Bronchial epithelial cell (primary cell): ENCODE data around the gene DEFB114. TPM values are rescaled to one million over a fixed set of nuclear protein-coding genes. Genes with fewer than 3 reads are reported as not detected.

Source experiments
- DNase-seq: peaks from one replicate; pipeline ENCODE4 v3.0.0-alpha.2; 2010; ENCODE audit warnings: low read depth
- FAIRE-seq: peaks from 2 replicates; lab custom pipeline; 2011; peaks lifted over from hg19 to GRCh38; lab: Jason Lieb, UNC
- H3K27me3 ChIP-seq: 2 replicates; pipeline ENCODE4 v1.5.1; 2011; ENCODE audit warnings: low read length; ENCODE audit not compliant: control insufficient read depth, insufficient read depth
- H3K36me3 ChIP-seq: 2 replicates; pipeline ENCODE4 v1.5.1; 2011; ENCODE audit warnings: low read length; ENCODE audit not compliant: control insufficient read depth, insufficient read depth
- H3K4me3 ChIP-seq: 2 replicates; pipeline ENCODE4 v1.5.1; 2011; ENCODE audit warnings: mild to moderate bottlenecking, low read depth, low read length, control low read depth
- CTCF ChIP-seq: IDR thresholded peaks from 2 replicates; pipeline ENCODE4 v1.5.1; 2011; ENCODE audit warnings: mild to moderate bottlenecking, moderate library complexity, low read length, control low read depth, inconsistent platforms; ENCODE audit not compliant: insufficient read depth, severe bottlenecking
- total RNA-seq: library from RNA; depleted of rRNA; stranded (reverse); fragments of >200 nt; gene quantifications from 2 replicates; pipeline ENCODE4 v1.2.1, GENCODE V29; 2014

Gene DEFB114
- total RNA-seq, 1 donor from 2014 or later = not detected

- no peaks in the 10 kb centered on the region for H3K27me3 ChIP-seq
- DNase-seq (no peak), FAIRE-seq (no peak)
- TF ChIP-seq CTCF = no peak
- H3K36me3 ChIP-seq = no peaks in the 10 kb centered on the region
- no peak overlapping the region for H3K4me3 ChIP-seq
These were observed 26.9 kb downstream of the DEFB114 start for GRCh38 chr6:49937017-49937416.

- DNase-seq = no peak
- Histone ChIP-seq H3K36me3 (no peaks in the 10 kb centered on the region), H3K4me3 (no peak overlapping the region), H3K27me3 (no peaks in the 10 kb centered on the region)
- no peak for FAIRE-seq
- TF ChIP-seq CTCF = no peak
These were observed 28.6 kb downstream of the DEFB114 start for GRCh38 chr6:49935387-49935786.

GRCh38 chr6:49934770-49935169 is 29.2 kb downstream of the DEFB114 start:
- no peak for FAIRE-seq
- DNase-seq = no peak
- H3K36me3 ChIP-seq = no peaks in the 10 kb centered on the region
- no peak overlapping the region for H3K4me3 ChIP-seq
- no peaks in the 10 kb centered on the region for H3K27me3 ChIP-seq
- no peak for TF ChIP-seq CTCF

GRCh38 chr6:49933526-49933925 is 30.4 kb downstream of the DEFB114 start:
- Histone ChIP-seq H3K27me3 (no peaks in the 10 kb centered on the region), H3K36me3 (no peaks in the 10 kb centered on the region)
- FAIRE-seq = no peak

GRCh38 chr6:49929340-49929739 is 34.6 kb downstream of the DEFB114 start:
- Histone ChIP-seq H3K4me3 (no peak overlapping the region), H3K27me3 (no peaks in the 10 kb centered on the region), H3K36me3 (no peaks in the 10 kb centered on the region)
- TF ChIP-seq CTCF = no peak
- FAIRE-seq (no peak), DNase-seq (no peak)

More at GRCh38 chr6:49933526-49933925, 30.4 kb downstream of the DEFB114 start:
- TF ChIP-seq CTCF = no peak
- no peak for DNase-seq
- no peak overlapping the region for H3K4me3 ChIP-seq

GRCh38 chr6:49923826-49924225 is 40.1 kb downstream of the DEFB114 start:
- Histone ChIP-seq H3K4me3 (no peak overlapping the region), H3K27me3 (no peaks in the 10 kb centered on the region), H3K36me3 (no peaks in the 10 kb centered on the region)
- DNase-seq = no peak
- FAIRE-seq = no peak
- TF ChIP-seq CTCF = no peak
